ENCODE data around the gene CACNA1B. TPM values are rescaled to one million over a fixed set of nuclear protein-coding genes. Genes with fewer than 3 reads are reported as not detected.

The CACNA1B gene
- total RNA-seq, 1 experiment from 2014 or later: 7.8 TPM

- no peak for TF ChIP-seq CTCF (conservative IDR thresholded peaks at IDR 0.05)
- no peaks in the 10 kb centered on the region for H3K4me1 ChIP-seq (ENCODE audit: insufficient read depth, low read length)
- no CpG with 5 or more reads among the region's 8 CpGs for WGBS (ENCODE audit: extremely low coverage, insufficient read length, low lambda C conversion rate)
- Mint-ChIP-seq H3K4me3 (no peak overlapping the region), H3K4me1 (no peaks in the 10 kb centered on the region), H3K27ac (no peak overlapping the region; a peak in 1 of 7 replicates), H3K9me3 (peaks cover 0 to 3% of the 10 kb centered on the region in 2 experiments; a peak in 2 of 5 replicates), H3K36me3 (ENCODE audit: insufficient read depth in 1 of 3, low read depth in 3 of 3) (no peaks in the 10 kb centered on the region; a peak in 1 of 7 replicates), H3K27me3 (ENCODE audit: low read depth) (peaks cover 48% of the 10 kb centered on the region)
- H3K23ac ChIP-seq (ENCODE audit: insufficient read length, low read depth, low read length): no peak overlapping the region
- H3K9me3 ChIP-seq (ENCODE audit: control insufficient read depth, low read depth, low read length): no peaks in the 10 kb centered on the region
- DNase-seq: no peak
- H2BK5ac ChIP-seq (ENCODE audit: insufficient read length, low read length): no peak overlapping the region
- no peak overlapping the region for H4K91ac ChIP-seq (ENCODE audit: insufficient read length, low read depth, low read length)
- no peak overlapping the region for H3K4me2 ChIP-seq (ENCODE audit: insufficient read depth, insufficient read length, low read length)
- H2BK15ac ChIP-seq (ENCODE audit: low read depth, low read length): no peak overlapping the region
- no peak overlapping the region for H2AK5ac ChIP-seq (ENCODE audit: insufficient read length, low read length)
- H3K79me2 ChIP-seq (ENCODE audit: insufficient read depth, low read length): no peaks in the 10 kb centered on the region
- no peak overlapping the region for H3K9ac ChIP-seq (ENCODE audit: extremely low read depth, insufficient read length, low read length)
- H3K14ac ChIP-seq (ENCODE audit: insufficient read depth, low read length): no peak overlapping the region
- no peak overlapping the region for H4K5ac ChIP-seq (ENCODE audit: insufficient read length, low read depth, low read length)
- no peak overlapping the region for H3K56ac ChIP-seq (ENCODE audit: insufficient read length, low read depth, low read length)
- no peak overlapping the region for H3K27ac ChIP-seq (ENCODE audit: insufficient read length, low read depth, low read length)
- H3K18ac ChIP-seq (ENCODE audit: insufficient read length, low read depth, low read length): no peak overlapping the region
- H3K27me3 ChIP-seq (ENCODE audit: insufficient read depth, low read length): no peaks in the 10 kb centered on the region; the same call in 1 of the 2 replicates
- no peak overlapping the region for H2BK120ac ChIP-seq (ENCODE audit: low read depth, low read length, poor library complexity, severe bottlenecking)
- H3K23me2 ChIP-seq (ENCODE audit: insufficient read length, low read depth, low read length, poor library complexity, severe bottlenecking): no peaks in the 10 kb centered on the region
- H2AFZ ChIP-seq (ENCODE audit: low read length): no peak overlapping the region
- no peaks in the 10 kb centered on the region for H4K20me1 ChIP-seq (ENCODE audit: control insufficient read depth, insufficient read depth, insufficient read length)
- no peak overlapping the region for H4K8ac ChIP-seq (replicated peaks; ENCODE audit: insufficient read length, low read depth, low read length)
- no peak overlapping the region for H3T11ph ChIP-seq (ENCODE audit: low read length)
- no peaks in the 10 kb centered on the region for H3K79me1 ChIP-seq (ENCODE audit: insufficient read depth, low read depth, low read length, poor library complexity, severe bottlenecking)
- no peak overlapping the region for H2BK20ac ChIP-seq (ENCODE audit: low read depth, low read length, poor library complexity, severe bottlenecking)
- H3K4ac ChIP-seq (ENCODE audit: low read depth, low read length): no peak overlapping the region
- no peak overlapping the region for H2BK12ac ChIP-seq (ENCODE audit: insufficient read length, low read depth, low read length)
These were observed 4.2 kb upstream of the CACNA1B start for GRCh38 chr9:137873408-137873807.
